ENCODE data around the gene SPATA2L.

SPATA2L gene

GRCh38 chr16:89657442-89658220 lies 43.9 kb downstream of the SPATA2L start, which contains the start of the genes CHMP1A and SPATA33:
CHMP1A (minus strand) TSS chr16:89657708; CDS start chr16:89657588, 120 bp downstream.
SPATA33 (plus strand) TSS chr16:89657836; CDS start chr16:89657912, 76 bp downstream.
- Histone ChIP-seq H3K27ac (ENCODE audit: low read depth, low read length) (peak within 1 kb of the TSS; percentile 43), H3F3A (ENCODE audit: control insufficient read depth, insufficient read depth) (no peaks in the 10 kb centered on the region), H3K27me3 (ENCODE audit: control insufficient read depth, low read length) (no peaks in the 10 kb centered on the region), H3K79me2 (ENCODE audit: control insufficient read depth, low read length) (peaks cover 70% of the 10 kb centered on the region), H3K4me2 (ENCODE audit: low read length) (peak within 1 kb of the TSS; percentile 75), H3K4me1 (ENCODE audit: control insufficient read depth, low read length) (peaks cover 20% of the 10 kb centered on the region), H3K9me2 (replicated peaks; ENCODE audit: control insufficient read depth, low read length) (no peaks in the 10 kb centered on the region), H4K20me1 (ENCODE audit: control insufficient read depth, insufficient read depth, low read depth, low read length) (peaks cover 7% of the 10 kb centered on the region), H3K36me3 (ENCODE audit: control insufficient read depth, low read length) (peaks cover 31% of the 10 kb centered on the region), H3K9me3 (ENCODE audit: control insufficient read depth, insufficient read depth, low read length) (no peaks in the 10 kb centered on the region), H3K4me3 (ENCODE audit: low read length) (peak within 1 kb of the TSS; percentile 84)
- no peak for TF ChIP-seq CTCF (IDR thresholded peaks at IDR 0.05; ENCODE audit: low read depth, low read length, poor library complexity, severe bottlenecking)

GRCh38 chr16:89656435-89657121 lies 44.9 kb downstream of the SPATA2L start:
- Histone ChIP-seq H3K4me1 (ENCODE audit: control insufficient read depth, low read length) (peaks cover 20% of the 10 kb centered on the region), H3K36me3 (ENCODE audit: control insufficient read depth, low read length) (peaks cover 36% of the 10 kb centered on the region), H3K9me2 (replicated peaks; ENCODE audit: control insufficient read depth, low read length) (no peaks in the 10 kb centered on the region), H3K79me2 (ENCODE audit: control insufficient read depth, low read length) (peaks cover 78% of the 10 kb centered on the region), H3F3A (ENCODE audit: control insufficient read depth, insufficient read depth) (no peaks in the 10 kb centered on the region), H3K27me3 (ENCODE audit: control insufficient read depth, low read length) (no peaks in the 10 kb centered on the region), H3K9me3 (ENCODE audit: control insufficient read depth, insufficient read depth, low read length) (no peaks in the 10 kb centered on the region), H4K20me1 (ENCODE audit: control insufficient read depth, insufficient read depth, low read depth, low read length) (peaks cover 7% of the 10 kb centered on the region), H3K4me3 (ENCODE audit: low read length) (peak overlapping the region; percentile 84), H3K4me2 (ENCODE audit: low read length) (peak overlapping the region; percentile 75), H3K27ac (ENCODE audit: low read depth, low read length) (no peak overlapping the region)
- TF ChIP-seq CTCF (IDR thresholded peaks at IDR 0.05; ENCODE audit: low read depth, low read length, poor library complexity, severe bottlenecking), result no peak
- no peak for TF ChIP-seq EZH2phosphoT487 (IDR thresholded peaks at IDR 0.05; ENCODE audit: borderline replicate concordance, low read length)

GRCh38 chr16:89655062-89655643 lies 46.4 kb downstream of the SPATA2L start:
- no peak for TF ChIP-seq EZH2phosphoT487 (IDR thresholded peaks at IDR 0.05; ENCODE audit: borderline replicate concordance, low read length)
- no peak for TF ChIP-seq CTCF (IDR thresholded peaks at IDR 0.05; ENCODE audit: low read depth, low read length, poor library complexity, severe bottlenecking)
- Histone ChIP-seq H3K4me2 (ENCODE audit: low read length) (no peak overlapping the region), H3K27ac (ENCODE audit: low read depth, low read length) (no peak overlapping the region), H3K9me3 (ENCODE audit: control insufficient read depth, insufficient read depth, low read length) (no peaks in the 10 kb centered on the region), H3K4me1 (ENCODE audit: control insufficient read depth, low read length) (peaks cover 20% of the 10 kb centered on the region), H3K27me3 (ENCODE audit: control insufficient read depth, low read length) (no peaks in the 10 kb centered on the region), H3K9me2 (replicated peaks; ENCODE audit: control insufficient read depth, low read length) (no peaks in the 10 kb centered on the region), H3K4me3 (ENCODE audit: low read length) (no peak overlapping the region), H3F3A (ENCODE audit: control insufficient read depth, insufficient read depth) (no peaks in the 10 kb centered on the region), H3K79me2 (ENCODE audit: control insufficient read depth, low read length) (peaks cover 76% of the 10 kb centered on the region), H4K20me1 (ENCODE audit: control insufficient read depth, insufficient read depth, low read depth, low read length) (peaks cover 7% of the 10 kb centered on the region), H3K36me3 (ENCODE audit: control insufficient read depth, low read length) (peaks cover 22% of the 10 kb centered on the region)

Measured in DOHH2 (cell line).